Effector CD4-positive, alpha-beta T cell (primary cell): ENCODE measurements around the gene ODAD4.

ENCODE experiments used
- DNase-seq: peaks from one replicate; pipeline ENCODE4 v3.0.0-alpha.2; 2020

ODAD4 gene

GRCh38 chr17:41942626-41943373 is 12.4 kb downstream of the ODAD4 start:
- DNase-seq, result no peak

DNA sequence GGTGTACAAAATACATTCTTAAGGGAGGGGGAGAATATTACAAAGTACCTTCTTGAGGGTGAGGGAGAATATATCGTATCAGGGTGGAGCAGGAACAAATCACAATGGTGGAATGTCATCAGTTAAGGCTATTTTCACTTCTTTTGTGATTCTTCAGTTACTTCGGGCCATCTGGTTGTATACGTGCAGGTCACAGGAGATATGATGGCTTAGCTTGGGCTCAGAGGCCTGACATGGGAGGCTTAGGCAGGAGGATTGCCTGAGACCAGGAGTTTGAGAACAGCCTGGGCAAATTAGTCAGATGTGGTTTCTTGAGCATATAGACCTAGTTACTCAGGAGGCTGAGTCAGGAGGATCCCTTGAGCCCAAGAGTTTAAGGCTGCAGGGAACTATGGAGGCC is 13.1 kb downstream of the ODAD4 start:
- DNase-seq, result no peak

- no peak for DNase-seq
These were observed 14.5 kb downstream of the ODAD4 start for GRCh38 chr17:41944943-41945342.

DNA sequence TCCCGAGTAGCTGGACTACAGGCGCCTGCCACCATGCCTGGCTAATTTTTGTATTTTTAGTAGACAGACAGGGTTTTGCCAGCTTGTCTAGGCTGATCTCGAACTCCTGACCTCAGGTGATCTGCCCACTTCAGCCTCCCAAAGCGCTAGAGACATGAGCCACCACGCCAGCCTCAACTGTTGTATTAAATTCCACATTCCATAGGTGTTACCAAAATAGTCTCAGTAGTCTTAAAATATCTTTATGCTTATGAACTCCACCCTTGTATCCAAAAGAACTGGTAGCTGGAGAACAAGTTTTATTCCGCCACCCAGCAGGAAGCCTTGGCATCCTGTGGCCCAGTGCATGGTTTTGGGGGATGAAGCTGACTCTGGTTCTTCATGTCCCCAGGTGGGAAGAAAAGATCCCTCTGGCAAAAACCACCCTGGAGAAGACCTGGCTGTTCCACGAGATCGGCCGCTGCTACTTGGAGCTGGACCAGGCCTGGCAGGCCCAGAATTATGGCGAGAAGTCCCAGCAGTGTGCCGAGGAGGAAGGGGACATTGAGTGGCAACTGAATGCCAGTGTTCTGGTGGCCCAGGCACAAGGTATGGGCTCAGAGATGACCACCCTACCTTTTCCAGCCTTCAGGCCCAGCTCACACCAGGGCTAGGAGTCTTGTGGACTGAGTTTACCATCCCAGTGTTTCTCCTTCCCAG is 18.5 kb downstream of the ODAD4 start:
- no peak for DNase-seq

DNA sequence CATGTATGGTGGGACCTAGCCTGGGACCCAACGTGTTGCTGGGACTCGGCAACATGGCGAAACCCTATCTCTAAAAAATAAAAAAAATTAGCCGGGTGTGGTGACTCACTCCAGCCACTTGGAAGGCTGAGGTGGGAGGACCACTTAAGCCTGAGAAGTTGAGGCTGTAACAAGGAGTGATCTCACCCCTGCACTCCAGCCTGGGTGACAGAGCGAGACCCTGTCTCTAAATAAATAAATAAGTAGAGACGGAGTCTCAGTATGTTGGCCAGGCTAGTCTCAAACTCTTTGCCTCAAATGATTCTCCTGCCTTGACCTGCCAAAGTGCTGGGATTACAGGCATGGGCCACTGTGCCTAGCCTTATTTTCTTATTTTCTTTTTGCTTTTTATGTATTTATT is 26.1 kb downstream of the ODAD4 start:
- DNase-seq, result no peak

- no peak for DNase-seq
These were observed 26.8 kb downstream of the ODAD4 start for GRCh38 chr17:41957031-41957868.

GRCh38 chr17:41957869-41958439 is 27.5 kb downstream of the ODAD4 start:
- DNase-seq, result no peak

DNA sequence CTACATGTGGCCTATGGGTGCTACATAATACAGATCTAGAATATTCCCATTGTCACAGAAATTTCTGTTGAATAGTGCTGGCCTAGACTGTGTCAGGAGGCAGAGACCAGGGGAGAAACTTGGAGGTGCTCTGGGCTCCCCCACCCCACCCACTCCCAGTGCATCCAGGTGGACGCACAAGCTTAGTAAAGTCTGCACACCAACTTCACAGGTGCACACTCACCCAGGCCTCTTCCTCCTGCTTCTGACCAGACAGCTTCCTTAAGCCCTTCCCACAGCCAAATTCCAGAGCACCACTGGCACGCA is 28.6 kb downstream of the ODAD4 start:
- DNase-seq, result no peak

DNA sequence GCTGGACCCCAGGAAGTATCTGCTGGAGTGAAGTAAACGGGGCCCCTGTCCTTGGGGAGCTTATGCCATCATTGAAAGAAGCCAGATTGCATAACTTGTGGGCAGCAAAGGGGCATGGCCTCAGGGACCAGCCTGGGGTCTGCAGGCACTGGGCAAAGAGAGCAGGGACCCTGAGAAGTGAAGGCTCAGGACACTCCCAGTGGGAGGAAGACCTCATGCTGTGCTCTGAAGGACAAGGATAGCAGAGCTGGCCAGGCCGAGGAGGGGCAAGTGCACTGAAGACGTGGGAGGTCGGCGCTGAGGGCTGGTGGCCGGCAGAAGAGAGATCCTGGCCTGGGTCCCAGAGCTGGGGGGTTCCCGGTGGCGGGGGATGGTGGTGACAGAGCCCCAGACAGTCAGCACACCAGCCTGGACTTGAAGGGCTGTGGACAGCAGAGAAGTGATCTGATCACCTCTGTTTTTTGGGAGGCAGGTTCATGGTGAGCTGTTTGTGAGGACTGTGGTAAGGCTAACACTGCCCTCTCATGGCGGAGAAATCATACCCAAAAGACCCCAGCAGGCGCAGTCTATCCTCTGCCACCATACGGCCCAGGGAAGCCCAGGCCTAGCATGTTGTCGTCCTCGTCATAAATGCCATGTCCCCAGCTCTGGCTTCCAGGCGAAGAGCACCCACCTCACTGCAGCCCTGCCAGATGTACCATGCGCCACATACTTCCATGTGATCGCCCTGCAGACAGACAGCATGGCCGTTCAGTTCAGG is 29.1 kb downstream of the ODAD4 start:
- DNase-seq, result no peak

DNA sequence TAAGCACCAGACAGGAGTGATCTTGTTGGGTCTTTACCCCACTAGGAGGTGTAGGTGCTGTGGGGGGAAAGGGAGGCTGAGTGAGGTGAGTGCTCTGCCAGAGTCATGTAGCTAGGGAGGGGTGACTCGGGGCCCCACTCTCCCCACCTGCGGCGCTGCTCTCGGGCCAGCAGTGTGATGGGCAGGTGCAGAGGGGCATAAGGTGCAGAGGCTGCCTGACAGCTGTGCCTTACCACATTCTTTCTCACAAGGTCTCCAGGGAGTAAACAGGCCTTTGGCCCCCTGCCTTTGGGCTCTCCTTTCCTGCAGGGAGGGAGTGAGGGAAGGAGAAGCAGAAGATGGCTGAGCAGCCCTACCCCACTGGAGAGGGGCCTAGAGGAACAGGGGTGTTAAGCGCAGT is 31.7 kb downstream of the ODAD4 start:
- DNase-seq, result no peak

GRCh38 chr17:41962768-41963434 is 32.5 kb downstream of the ODAD4 start:
- peak; percentile 64 for DNase-seq

DNA sequence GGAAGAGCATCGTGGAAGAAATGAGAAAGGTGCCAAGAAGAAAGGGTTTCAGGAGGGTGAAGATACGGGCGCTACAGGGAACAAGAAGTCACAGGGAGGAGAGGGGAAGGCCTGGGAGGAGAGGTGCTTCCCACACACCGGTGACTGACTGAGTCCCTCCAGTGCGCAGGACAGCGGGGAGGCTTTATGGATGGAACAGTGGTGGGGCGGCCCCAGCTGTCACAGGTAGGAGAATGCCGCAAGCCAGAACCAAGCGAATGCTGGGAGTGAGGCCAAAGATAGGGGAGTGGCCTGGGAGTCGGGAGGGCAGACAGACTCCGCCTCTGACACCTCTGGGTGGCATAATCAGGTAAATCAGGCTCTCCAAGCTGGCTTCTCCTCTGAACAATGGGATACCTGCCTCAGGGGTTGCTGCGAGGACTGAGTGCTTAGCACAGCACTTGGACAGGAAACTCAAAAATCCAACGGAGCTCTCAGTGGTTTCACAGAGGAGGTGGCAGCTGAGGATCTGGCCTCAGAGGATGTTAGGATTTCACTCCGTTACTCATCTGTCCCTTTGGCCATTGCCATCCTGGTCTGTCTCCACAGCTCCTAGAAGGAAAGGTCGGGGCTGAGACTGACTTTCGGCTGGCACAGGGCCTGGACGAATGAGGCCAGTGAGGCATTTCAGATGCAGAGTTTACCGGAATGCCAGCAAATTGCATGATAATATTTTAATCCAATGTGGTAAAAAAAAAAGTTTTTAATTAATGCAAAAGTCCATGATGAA is 35.5 kb downstream of the ODAD4 start:
- peak; percentile 53 for DNase-seq

DNA sequence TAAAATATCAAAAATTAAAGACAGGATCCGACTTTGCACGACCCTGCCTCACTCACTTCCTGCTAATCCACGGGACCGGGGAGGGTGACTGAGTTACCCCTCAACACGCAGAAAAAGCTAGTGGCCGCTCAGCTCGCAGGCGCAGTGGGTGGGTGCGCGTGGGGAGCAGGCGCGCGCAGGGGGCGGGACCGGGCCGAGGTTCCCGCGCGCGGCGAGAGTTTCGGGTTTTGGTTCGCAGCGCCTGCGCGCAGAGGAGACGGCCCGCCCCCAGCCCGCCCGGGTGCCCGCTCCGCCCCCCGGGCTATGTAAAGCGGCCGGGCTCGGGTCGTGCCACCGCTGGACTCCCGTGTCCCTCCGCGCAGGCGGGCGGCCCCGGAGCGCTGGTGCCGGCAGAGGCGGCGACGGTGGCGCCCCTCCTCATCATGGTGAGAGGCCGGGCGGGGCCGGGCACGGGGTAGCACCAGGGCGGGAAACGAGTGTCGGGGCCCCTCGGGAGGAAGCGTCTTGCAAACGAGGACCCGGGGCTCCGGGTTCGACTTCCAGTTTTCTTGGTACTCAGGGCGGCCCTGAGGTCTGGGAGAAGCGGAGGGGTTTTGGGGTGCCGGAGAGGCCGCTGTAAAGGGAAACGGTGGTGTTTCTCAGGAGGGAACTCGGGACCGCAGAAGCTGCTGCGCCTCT is 36.2 kb downstream of the ODAD4 start, which contains the start of gene CNP:
Gene CNP, plus strand, starts transcription at position 333 of the 678 bp plus-strand sequence. Its CDS starts 90 bp downstream, at position 423.
- DNase-seq, result peak; percentile 87

- peak; percentile 10 for DNase-seq
These were observed 36.9 kb downstream of the ODAD4 start for GRCh38 chr17:41967141-41967920.

GRCh38 chr17:41967921-41968578 is 37.6 kb downstream of the ODAD4 start:
- DNase-seq, result no peak

DNA sequence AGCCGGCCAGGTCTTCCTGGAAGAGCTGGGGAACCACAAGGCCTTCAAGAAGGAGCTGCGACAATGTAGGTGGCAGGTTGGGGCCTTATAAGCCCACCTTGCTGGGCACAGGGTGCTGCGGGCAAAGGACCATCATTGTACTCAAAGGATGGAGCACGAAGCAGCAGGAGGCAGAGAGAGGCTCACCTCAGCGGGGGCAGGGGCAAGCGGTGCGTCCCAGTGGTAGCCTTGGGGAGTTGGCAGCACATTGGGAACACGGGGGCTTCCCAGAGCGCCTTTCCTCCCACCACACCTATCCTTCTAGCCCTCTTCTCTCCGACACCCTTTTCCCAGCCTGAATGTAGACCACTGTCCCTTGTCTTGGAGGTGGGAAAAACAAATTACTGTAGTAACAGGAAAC is 38.3 kb downstream of the ODAD4 start:
- no peak for DNase-seq

DNA sequence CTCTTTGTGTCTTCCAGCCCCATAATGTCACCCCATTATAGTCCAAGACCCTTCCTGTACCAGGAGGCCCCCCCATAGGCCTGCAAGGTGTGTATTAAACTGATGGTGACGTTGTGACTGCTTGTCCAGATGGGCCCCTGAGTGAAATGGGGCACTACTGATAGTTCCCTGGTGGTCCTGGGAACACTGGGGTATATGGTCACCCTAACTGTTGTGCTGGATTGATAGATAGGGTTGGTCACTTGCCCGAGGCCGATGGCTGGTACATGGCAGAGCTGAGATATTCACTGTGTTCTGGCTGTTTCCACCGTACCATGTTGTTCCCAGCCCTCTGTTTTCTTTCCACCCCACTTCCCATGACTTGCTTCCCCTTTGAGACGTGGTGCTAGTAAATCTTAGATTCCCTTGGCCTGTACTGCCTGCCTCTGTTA is 40.5 kb downstream of the ODAD4 start:
- no peak for DNase-seq

DNA sequence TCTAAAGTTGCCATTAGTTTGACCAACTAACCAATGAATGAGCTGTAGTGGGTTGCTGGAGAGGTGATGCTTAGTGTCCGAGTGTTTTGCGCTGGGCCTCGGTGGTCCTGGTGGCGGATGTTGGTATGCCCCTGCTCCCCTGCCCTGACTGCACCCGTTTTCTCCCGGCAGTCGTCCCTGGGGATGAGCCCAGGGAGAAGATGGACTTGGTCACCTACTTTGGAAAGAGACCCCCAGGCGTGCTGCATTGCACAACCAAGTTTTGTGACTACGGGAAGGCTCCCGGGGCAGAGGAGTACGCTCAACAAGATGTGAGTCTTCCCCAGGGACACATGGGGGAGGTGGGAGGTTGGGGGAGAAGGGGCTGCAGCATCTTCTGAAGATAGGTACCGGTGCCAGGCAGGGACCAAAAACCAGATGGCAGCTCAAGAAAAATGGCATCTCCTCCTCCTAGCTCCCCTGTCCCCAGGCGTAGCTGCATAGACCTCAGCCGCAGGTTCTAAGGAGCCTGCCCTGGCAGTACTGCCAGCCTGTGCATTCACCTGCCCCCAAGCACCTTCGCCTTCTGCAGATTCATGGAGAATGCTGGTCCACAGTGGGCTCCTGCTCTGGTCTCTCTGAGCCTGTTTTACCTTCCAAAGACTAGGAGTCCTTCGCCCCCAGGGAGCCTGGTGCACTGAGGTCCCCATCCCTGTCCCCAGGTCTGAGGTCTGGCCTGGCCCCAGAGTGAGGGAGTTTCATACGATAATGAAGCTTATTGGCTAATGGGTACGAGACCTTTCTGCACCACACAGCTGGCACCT is 41.5 kb downstream of the ODAD4 start:
- no peak for DNase-seq
